ENCODE results near the gene ARFGEF3. TPM values are rescaled to one million over a fixed set of nuclear protein-coding genes. Genes with fewer than 3 reads are reported as not detected.

The ARFGEF3 gene
- total RNA-seq, 1 donor from 2014 or later = 1.9 TPM

- Histone ChIP-seq H3K4me3 (ENCODE audit: insufficient read depth, low read depth, low read length) (no peak overlapping the region), H3K9ac (ENCODE audit: low read length) (no peak overlapping the region), H3K4me1 (ENCODE audit: insufficient read depth, low read length) (no peaks in the 10 kb centered on the region), H3K27me3 (ENCODE audit: insufficient read depth, low read length) (no peaks in the 10 kb centered on the region), H3K27ac (ENCODE audit: low read depth, low read length) (no peak overlapping the region), H3K9me3 (ENCODE audit: insufficient read depth, low read depth, low read length) (no peaks in the 10 kb centered on the region), H3K79me2 (ENCODE audit: insufficient read depth, low read length) (no peaks in the 10 kb centered on the region), H2AFZ (ENCODE audit: low read depth, low read length) (no peak overlapping the region), H4K20me1 (ENCODE audit: insufficient read depth, low read length) (no peaks in the 10 kb centered on the region), H3K4me2 (ENCODE audit: low read length) (no peak overlapping the region), H3K36me3 (ENCODE audit: insufficient read depth, low read length) (no peaks in the 10 kb centered on the region)
- peaks cover 1% of the 10 kb centered on the region for H3K9me3 Mint-ChIP-seq (ENCODE audit: unreplicated experiment)
- H3K4me1 Mint-ChIP-seq (ENCODE audit: low read depth, unreplicated experiment) = no peaks in the 10 kb centered on the region
- no peak for TF ChIP-seq CTCF (IDR thresholded peaks at IDR 0.05; ENCODE audit: insufficient read depth, low read depth, low read length)
- TF ChIP-seq EZH2 (IDR thresholded peaks at IDR 0.05; ENCODE audit: insufficient read depth, low read length) = no peak
- peaks cover 3% of the 10 kb centered on the region for H3K36me3 Mint-ChIP-seq (ENCODE audit: low read depth, unreplicated experiment)
- no peak for DNase-seq (ENCODE audit: low read depth)
- H3K27me3 Mint-ChIP-seq (ENCODE audit: low read depth, unreplicated experiment) = no peaks in the 10 kb centered on the region
- H3K4me3 Mint-ChIP-seq (ENCODE audit: unreplicated experiment) = no peak overlapping the region
- H3K27ac Mint-ChIP-seq (ENCODE audit: unreplicated experiment) = no peak overlapping the region
- no peak for FAIRE-seq
Observed at GRCh38 chr6:138323821-138324220, 162.1 kb downstream of the ARFGEF3 start.

- no peak for FAIRE-seq
- H3K9me3 Mint-ChIP-seq (ENCODE audit: unreplicated experiment) = no peaks in the 10 kb centered on the region
- no peaks in the 10 kb centered on the region for H3K9me3 ChIP-seq (ENCODE audit: insufficient read depth, low read depth, low read length)
- H3K9ac ChIP-seq (ENCODE audit: low read length) = no peak overlapping the region
- no peak overlapping the region for H3K4me3 ChIP-seq (ENCODE audit: insufficient read depth, low read depth, low read length)
- H3K36me3 Mint-ChIP-seq (ENCODE audit: low read depth, unreplicated experiment) = no peaks in the 10 kb centered on the region
- H4K20me1 ChIP-seq (ENCODE audit: insufficient read depth, low read length) = no peaks in the 10 kb centered on the region
- H2AFZ ChIP-seq (ENCODE audit: low read depth, low read length) = no peak overlapping the region
- peak; percentile 3 for DNase-seq (ENCODE audit: low read depth)
- no peak overlapping the region for H3K27ac ChIP-seq (ENCODE audit: low read depth, low read length)
- H3K36me3 ChIP-seq (ENCODE audit: insufficient read depth, low read length) = no peaks in the 10 kb centered on the region
- no peaks in the 10 kb centered on the region for H3K4me1 ChIP-seq (ENCODE audit: insufficient read depth, low read length)
- no peaks in the 10 kb centered on the region for H3K4me1 Mint-ChIP-seq (ENCODE audit: low read depth, unreplicated experiment)
- H3K4me2 ChIP-seq (ENCODE audit: low read length) = no peak overlapping the region
- H3K4me3 Mint-ChIP-seq (ENCODE audit: unreplicated experiment) = no peak overlapping the region
- TF ChIP-seq CTCF (IDR thresholded peaks at IDR 0.05; ENCODE audit: insufficient read depth, low read depth, low read length) (no peak), EZH2 (IDR thresholded peaks at IDR 0.05; ENCODE audit: insufficient read depth, low read length) (no peak)
- H3K79me2 ChIP-seq (ENCODE audit: insufficient read depth, low read length) = no peaks in the 10 kb centered on the region
- no peaks in the 10 kb centered on the region for H3K27me3 ChIP-seq (ENCODE audit: insufficient read depth, low read length)
- no peaks in the 10 kb centered on the region for H3K27me3 Mint-ChIP-seq (ENCODE audit: low read depth, unreplicated experiment)
- no peak overlapping the region for H3K27ac Mint-ChIP-seq (ENCODE audit: unreplicated experiment)
Observed at GRCh38 chr6:138328210-138328609, 166.5 kb downstream of the ARFGEF3 start.

- Histone ChIP-seq H3K9me3 (ENCODE audit: insufficient read depth, low read depth, low read length) (no peaks in the 10 kb centered on the region), H4K20me1 (ENCODE audit: insufficient read depth, low read length) (no peaks in the 10 kb centered on the region), H3K4me3 (ENCODE audit: insufficient read depth, low read depth, low read length) (no peak overlapping the region), H3K4me1 (ENCODE audit: insufficient read depth, low read length) (no peaks in the 10 kb centered on the region), H3K79me2 (ENCODE audit: insufficient read depth, low read length) (no peaks in the 10 kb centered on the region), H3K4me2 (ENCODE audit: low read length) (no peak overlapping the region), H3K27me3 (ENCODE audit: insufficient read depth, low read length) (no peaks in the 10 kb centered on the region), H3K36me3 (ENCODE audit: insufficient read depth, low read length) (no peaks in the 10 kb centered on the region), H3K27ac (ENCODE audit: low read depth, low read length) (no peak overlapping the region), H3K9ac (ENCODE audit: low read length) (no peak overlapping the region), H2AFZ (ENCODE audit: low read depth, low read length) (no peak overlapping the region)
- Mint-ChIP-seq H3K9me3 (ENCODE audit: unreplicated experiment) (no peaks in the 10 kb centered on the region), H3K27me3 (ENCODE audit: low read depth, unreplicated experiment) (no peaks in the 10 kb centered on the region), H3K4me1 (ENCODE audit: low read depth, unreplicated experiment) (no peaks in the 10 kb centered on the region), H3K4me3 (ENCODE audit: unreplicated experiment) (no peak overlapping the region), H3K27ac (ENCODE audit: unreplicated experiment) (no peak overlapping the region), H3K36me3 (ENCODE audit: low read depth, unreplicated experiment) (peaks cover 4% of the 10 kb centered on the region)
- DNase-seq (ENCODE audit: low read depth) = no peak
- no peak for FAIRE-seq
- no peak for TF ChIP-seq EZH2 (IDR thresholded peaks at IDR 0.05; ENCODE audit: insufficient read depth, low read length)
- TF ChIP-seq CTCF (IDR thresholded peaks at IDR 0.05; ENCODE audit: insufficient read depth, low read depth, low read length) = no peak
Observed at GRCh38 chr6:138330763-138331162, 169.0 kb downstream of the ARFGEF3 start.

Measured in astrocyte (in vitro differentiated cells and primary cell).